ENCODE results near the gene RBSN.
A peak's percentile ranks its signal among the peaks of the same experiment; 100 is the strongest.
"Not testable (repeated sequence)": the region's sequence is repeated elsewhere in the genome, so short reads cannot be mapped to it uniquely, and the experiment has no call there.

RBSN gene

DNA sequence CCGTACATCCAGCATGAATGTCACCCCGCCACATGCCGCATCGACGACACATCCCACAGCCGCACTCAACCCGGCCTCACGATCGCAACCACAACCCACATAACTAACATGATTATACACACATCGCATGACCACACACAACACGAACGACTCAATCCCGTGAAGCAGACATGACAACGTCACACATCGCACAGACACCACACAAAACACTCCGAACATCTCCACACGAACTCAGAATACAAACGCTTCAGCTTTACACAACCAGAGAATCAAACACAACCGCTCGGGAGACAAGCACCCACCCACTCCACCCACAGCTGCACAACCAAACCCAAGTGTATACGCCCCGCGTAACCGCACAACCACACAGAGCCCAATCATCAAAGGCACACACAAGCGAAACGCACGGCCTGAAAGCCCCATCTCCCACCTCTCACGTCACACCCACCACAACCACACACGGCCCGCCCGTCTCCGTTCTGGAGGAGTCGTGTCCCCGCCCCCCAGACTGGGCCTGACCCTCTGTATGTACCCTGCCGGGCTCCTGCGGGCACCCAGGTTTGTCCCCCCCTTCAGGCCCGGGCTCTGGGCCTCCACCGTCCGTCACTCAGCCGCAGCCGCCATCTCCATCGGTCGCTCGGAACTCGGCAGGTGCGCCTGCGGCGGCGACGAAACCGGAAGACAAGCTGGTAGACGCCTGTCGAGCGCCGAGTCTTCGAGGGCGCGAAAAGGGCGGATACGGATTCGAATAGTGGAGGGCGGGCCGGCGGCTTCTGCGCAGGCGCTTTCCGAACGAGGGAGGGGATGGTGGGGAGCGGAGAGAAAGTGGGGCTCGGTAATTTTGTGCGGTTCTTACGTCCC, at the start of gene RBSN:
TSS of gene RBSN (minus strand) at position 646 of the 861 bp plus-strand sequence. CDS start 3,028 bp downstream, outside the sequence.
- H3K4me1 Mint-ChIP-seq (ENCODE audit: low read depth) = peaks cover 20% of the 10 kb centered on the region
- H3K27ac Mint-ChIP-seq = peak within 1 kb of the TSS; percentile 94
- H3K9me3 Mint-ChIP-seq = no peaks in the 10 kb centered on the region
- peak within 1 kb of the TSS; percentile 87 for H3K4me3 Mint-ChIP-seq
- DNase-seq (ENCODE audit: low spot score) = peak; percentile 97
- H3K36me3 Mint-ChIP-seq (ENCODE audit: low read depth) = peaks cover 25% of the 10 kb centered on the region
- no peaks in the 10 kb centered on the region for H3K27me3 Mint-ChIP-seq (ENCODE audit: low read depth)

DNA sequence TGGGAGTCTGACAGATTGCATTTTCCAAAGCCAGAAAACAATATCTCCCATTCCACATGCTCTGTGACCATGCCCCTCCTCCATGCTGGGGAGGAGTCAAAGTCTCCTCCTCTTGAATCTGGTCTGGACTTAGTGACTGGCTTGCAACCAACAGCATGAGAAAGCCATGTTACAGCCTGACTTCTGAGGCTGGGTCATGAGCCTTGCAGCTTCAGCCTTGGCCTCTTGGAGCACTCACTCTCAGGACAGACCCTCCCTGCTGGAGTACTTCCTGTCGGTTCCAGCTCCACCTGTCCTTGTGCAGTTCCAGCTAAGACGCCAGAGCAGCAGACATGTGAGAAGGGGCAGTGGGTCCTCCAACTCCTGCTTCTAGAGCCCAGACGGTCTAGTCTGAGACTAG, 49.7 kb upstream of the RBSN start:
- no peak overlapping the region for H3K4me3 Mint-ChIP-seq
- no peak for DNase-seq (ENCODE audit: low spot score)

DNA sequence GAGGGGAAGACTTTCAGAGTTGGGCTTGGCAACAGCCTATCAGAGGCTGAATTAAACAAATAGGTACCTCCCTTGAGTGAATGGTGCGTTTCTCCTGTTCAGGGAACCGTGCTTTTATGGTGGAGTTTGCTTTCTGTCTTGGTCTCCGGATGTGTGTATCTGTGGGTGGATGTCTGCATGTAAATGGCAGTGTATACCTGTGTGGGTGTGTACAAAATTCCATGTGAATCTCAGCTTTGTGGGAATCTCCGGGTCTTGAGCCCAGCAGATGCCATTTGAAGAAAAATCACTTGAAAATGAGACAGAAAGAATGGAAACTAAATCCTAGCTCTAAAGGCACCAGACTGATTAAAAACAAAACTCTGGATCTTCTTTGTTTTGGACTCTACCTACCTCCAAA, 37.9 kb upstream of the RBSN start:
- H3K4me3 Mint-ChIP-seq; H3K27ac Mint-ChIP-seq; H3K9me3 Mint-ChIP-seq; H3K36me3 Mint-ChIP-seq (ENCODE audit: low read depth); H3K4me1 Mint-ChIP-seq (ENCODE audit: low read depth); DNase-seq (ENCODE audit: low spot score): not testable (repeated sequence)
- H3K27me3 Mint-ChIP-seq (ENCODE audit: low read depth) = peaks cover 40% of the 10 kb centered on the region

More for the DNA sequence above, 49.7 kb upstream of the RBSN start:
- peaks cover 4% of the 10 kb centered on the region for H3K4me1 Mint-ChIP-seq (ENCODE audit: low read depth)
- H3K27ac Mint-ChIP-seq = no peak overlapping the region
- H3K9me3 Mint-ChIP-seq = no peaks in the 10 kb centered on the region
- H3K36me3 Mint-ChIP-seq (ENCODE audit: low read depth) = no peaks in the 10 kb centered on the region
- H3K27me3 Mint-ChIP-seq (ENCODE audit: low read depth) = peaks cover 42% of the 10 kb centered on the region

- H3K36me3 Mint-ChIP-seq (ENCODE audit: low read depth); DNase-seq (ENCODE audit: low spot score); H3K4me3 Mint-ChIP-seq; H3K27ac Mint-ChIP-seq; H3K4me1 Mint-ChIP-seq (ENCODE audit: low read depth); H3K9me3 Mint-ChIP-seq: not testable (repeated sequence)
- H3K27me3 Mint-ChIP-seq (ENCODE audit: low read depth) = peaks cover 39% of the 10 kb centered on the region
These were observed 36.0 kb upstream of the RBSN start for GRCh38 chr3:15134968-15135367.

DNA sequence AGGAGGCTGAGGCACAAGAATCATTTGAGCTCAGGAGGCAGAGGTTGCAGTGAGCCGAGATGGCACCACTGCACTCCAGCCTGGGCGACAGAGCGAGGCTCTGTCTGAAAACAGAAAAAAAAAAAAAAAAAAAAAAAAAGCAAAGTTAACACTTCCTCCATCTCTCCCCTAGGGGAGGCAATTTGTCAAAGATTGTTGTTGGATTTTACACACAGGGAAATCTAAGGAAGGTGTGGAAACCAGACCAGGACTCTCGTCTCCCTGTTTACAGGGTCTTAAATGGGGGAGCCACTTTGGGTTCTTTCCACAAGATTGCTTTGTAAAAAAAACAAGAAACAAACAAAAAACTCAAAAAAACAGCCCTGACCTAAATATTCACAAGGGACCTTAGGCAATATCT, 29.5 kb upstream of the RBSN start:
- not testable (repeated sequence) for DNase-seq (ENCODE audit: low spot score); H3K4me3 Mint-ChIP-seq; H3K36me3 Mint-ChIP-seq (ENCODE audit: low read depth); H3K27ac Mint-ChIP-seq; H3K4me1 Mint-ChIP-seq (ENCODE audit: low read depth); H3K9me3 Mint-ChIP-seq
- peaks cover 14% of the 10 kb centered on the region for H3K27me3 Mint-ChIP-seq (ENCODE audit: low read depth)

- H3K4me3 Mint-ChIP-seq; H3K9me3 Mint-ChIP-seq; H3K4me1 Mint-ChIP-seq (ENCODE audit: low read depth); H3K27me3 Mint-ChIP-seq (ENCODE audit: low read depth); H3K36me3 Mint-ChIP-seq (ENCODE audit: low read depth); DNase-seq (ENCODE audit: low spot score); H3K27ac Mint-ChIP-seq: not testable (repeated sequence)
These were observed 28.0 kb upstream of the RBSN start for GRCh38 chr3:15126975-15127374.

DNA sequence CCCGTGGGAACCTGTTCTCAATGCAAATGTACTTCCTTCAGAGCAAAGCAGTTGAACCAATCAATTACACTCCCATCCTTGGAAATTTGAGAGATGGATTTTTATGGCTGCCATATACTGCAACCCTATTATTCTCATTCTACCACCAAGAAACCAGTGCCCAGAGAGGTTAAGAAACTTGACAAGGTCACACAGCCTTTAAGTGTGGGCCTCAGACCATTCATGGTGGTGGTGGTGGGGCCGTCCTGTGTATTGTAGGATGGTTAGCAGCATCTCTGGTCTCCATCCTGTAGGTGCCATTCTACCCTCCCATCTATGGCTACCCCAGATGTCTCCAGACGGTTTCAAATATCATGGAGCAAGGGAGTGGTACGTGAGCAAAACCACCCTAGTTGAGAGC, 23.4 kb upstream of the RBSN start:
- peaks cover 8% of the 10 kb centered on the region for H3K4me1 Mint-ChIP-seq (ENCODE audit: low read depth)
- no peaks in the 10 kb centered on the region for H3K27me3 Mint-ChIP-seq (ENCODE audit: low read depth)
- H3K36me3 Mint-ChIP-seq (ENCODE audit: low read depth) = peaks cover 2% of the 10 kb centered on the region
- H3K27ac Mint-ChIP-seq = no peak overlapping the region
- no peak overlapping the region for H3K4me3 Mint-ChIP-seq
- H3K9me3 Mint-ChIP-seq = peaks cover 3% of the 10 kb centered on the region
- no peak for DNase-seq (ENCODE audit: low spot score)

- Mint-ChIP-seq H3K4me3 (no peak overlapping the region), H3K27ac (no peak overlapping the region), H3K9me3 (peaks cover 3% of the 10 kb centered on the region), H3K36me3 (ENCODE audit: low read depth) (peaks cover 2% of the 10 kb centered on the region), H3K4me1 (ENCODE audit: low read depth) (peaks cover 8% of the 10 kb centered on the region), H3K27me3 (ENCODE audit: low read depth) (no peaks in the 10 kb centered on the region)
- no peak for DNase-seq (ENCODE audit: low spot score)
These were observed 23.0 kb upstream of the RBSN start for GRCh38 chr3:15121936-15122335.

DNA sequence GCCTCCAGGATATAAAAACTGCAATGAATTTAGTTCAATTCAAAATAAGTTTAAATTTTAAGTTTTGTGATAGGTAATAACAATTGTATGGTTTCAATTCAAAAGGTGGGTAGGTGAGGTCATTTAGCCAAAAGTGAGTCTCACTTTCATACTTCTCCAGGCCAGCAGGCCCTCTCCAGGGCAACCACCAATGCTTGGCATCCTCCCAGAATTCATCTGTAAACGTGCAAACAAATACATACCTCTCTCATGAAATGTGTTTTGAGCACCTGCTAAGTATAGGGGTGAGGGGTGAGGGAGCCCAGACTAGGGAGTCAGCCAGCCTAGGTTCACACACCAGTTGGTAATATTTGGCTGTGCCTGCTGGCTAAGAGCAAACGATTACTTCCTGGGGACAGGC, 22.0 kb upstream of the RBSN start:
- Mint-ChIP-seq H3K9me3 (peaks cover 3% of the 10 kb centered on the region), H3K36me3 (ENCODE audit: low read depth) (peaks cover 2% of the 10 kb centered on the region), H3K4me1 (ENCODE audit: low read depth) (peaks cover 6% of the 10 kb centered on the region), H3K27ac (no peak overlapping the region), H3K4me3 (no peak overlapping the region), H3K27me3 (ENCODE audit: low read depth) (no peaks in the 10 kb centered on the region)
- DNase-seq (ENCODE audit: low spot score) = no peak

DNA sequence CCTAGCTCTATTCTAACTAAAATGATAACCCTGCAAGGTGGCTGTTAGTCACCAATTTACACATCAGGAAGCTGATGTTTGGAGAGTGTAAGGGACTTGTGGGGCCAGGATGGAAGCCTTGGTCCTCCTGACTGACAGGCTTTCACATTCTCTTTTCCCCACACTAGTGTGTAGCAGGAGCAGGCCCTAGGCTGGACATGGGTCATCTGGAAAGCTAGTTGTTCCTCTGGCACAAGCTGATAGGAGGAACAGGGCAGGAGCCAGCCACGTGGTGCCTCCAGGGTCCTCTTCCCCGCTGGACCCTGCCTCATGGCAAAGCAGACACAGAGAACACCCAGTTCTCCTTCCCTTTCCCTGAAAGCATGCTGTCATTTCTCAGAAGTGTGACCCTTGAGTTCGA, 18.1 kb upstream of the RBSN start:
- Mint-ChIP-seq H3K9me3 (no peaks in the 10 kb centered on the region), H3K27me3 (ENCODE audit: low read depth) (peaks cover 9% of the 10 kb centered on the region), H3K4me3 (no peak overlapping the region), H3K36me3 (ENCODE audit: low read depth) (no peaks in the 10 kb centered on the region), H3K4me1 (ENCODE audit: low read depth) (peaks cover 2% of the 10 kb centered on the region), H3K27ac (no peak overlapping the region)
- no peak for DNase-seq (ENCODE audit: low spot score)

- H3K4me3 Mint-ChIP-seq = no peak overlapping the region
These were observed 17.2 kb upstream of the RBSN start for GRCh38 chr3:15116032-15116669.

GRCh38 chr3:15114466-15115358, 15.8 kb upstream of the RBSN start:
- H3K36me3 Mint-ChIP-seq (ENCODE audit: low read depth) = no peaks in the 10 kb centered on the region
- H3K27me3 Mint-ChIP-seq (ENCODE audit: low read depth) = peaks cover 21% of the 10 kb centered on the region
- H3K4me3 Mint-ChIP-seq = no peak overlapping the region
- no peak for DNase-seq (ENCODE audit: low spot score)
- no peaks in the 10 kb centered on the region for H3K9me3 Mint-ChIP-seq
- H3K27ac Mint-ChIP-seq = no peak overlapping the region
- H3K4me1 Mint-ChIP-seq (ENCODE audit: low read depth) = peaks cover 2% of the 10 kb centered on the region

More at GRCh38 chr3:15116032-15116669, 17.2 kb upstream of the RBSN start:
- H3K36me3 Mint-ChIP-seq (ENCODE audit: low read depth) = no peaks in the 10 kb centered on the region
- no peak for DNase-seq (ENCODE audit: low spot score)
- H3K27me3 Mint-ChIP-seq (ENCODE audit: low read depth) = peaks cover 9% of the 10 kb centered on the region
- no peaks in the 10 kb centered on the region for H3K9me3 Mint-ChIP-seq
- no peak overlapping the region for H3K27ac Mint-ChIP-seq
- H3K4me1 Mint-ChIP-seq (ENCODE audit: low read depth) = peaks cover 2% of the 10 kb centered on the region

DNA sequence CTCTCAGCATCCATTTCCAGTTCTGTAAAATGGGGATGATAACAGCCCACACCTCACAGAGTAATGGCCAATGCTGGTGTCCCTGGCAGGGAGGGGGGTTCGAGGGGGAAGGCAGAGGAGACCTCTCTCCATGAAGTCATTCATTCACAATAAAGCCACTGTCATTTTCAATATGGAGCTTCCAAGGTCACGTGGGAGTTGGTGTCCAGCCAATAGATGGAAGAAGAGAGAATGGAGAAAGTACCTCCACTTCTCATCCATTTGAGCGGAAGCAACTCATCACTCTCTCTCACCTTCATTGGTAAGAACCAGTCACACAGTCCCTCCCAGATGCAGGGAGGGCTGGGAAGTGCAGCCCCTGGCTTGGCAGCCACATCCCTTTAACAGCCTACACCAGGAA, 14.9 kb upstream of the RBSN start:
- Mint-ChIP-seq H3K9me3 (no peaks in the 10 kb centered on the region), H3K36me3 (ENCODE audit: low read depth) (no peaks in the 10 kb centered on the region), H3K27me3 (ENCODE audit: low read depth) (peaks cover 21% of the 10 kb centered on the region), H3K27ac (no peak overlapping the region), H3K4me1 (ENCODE audit: low read depth) (peaks cover 2% of the 10 kb centered on the region), H3K4me3 (no peak overlapping the region)
- no peak for DNase-seq (ENCODE audit: low spot score)

GRCh38 chr3:15113471-15113870, 14.5 kb upstream of the RBSN start:
- Mint-ChIP-seq H3K4me3 (no peak overlapping the region), H3K4me1 (ENCODE audit: low read depth) (peaks cover under 1% of the 10 kb centered on the region), H3K27me3 (ENCODE audit: low read depth) (peaks cover 21% of the 10 kb centered on the region), H3K9me3 (no peaks in the 10 kb centered on the region), H3K27ac (no peak overlapping the region), H3K36me3 (ENCODE audit: low read depth) (no peaks in the 10 kb centered on the region)
- DNase-seq (ENCODE audit: low spot score) = no peak

All from T-helper 2 cell treated with Interferon-gamma antibody and Interleukin-4, amounts not matched to agents 5 μg/mL and 100 μg/mL, for 36 hours (primary cell).